HG02938 (cell line): ENCODE measurements around the gene CHD1.

Source experiments
- ATAC-seq: cut with Tn5 transposase; IDR thresholded peaks from one replicate; pipeline ENCODE4 v1.9.1; 2021; ENCODE audit warnings: mild to moderate bottlenecking, moderate library complexity; ENCODE audit not compliant: unreplicated experiment

The CHD1 gene

GRCh38 chr5:98936948-98937715 lies 8.3 kb upstream of the CHD1 start:
- ATAC-seq = no peak

GRCh38 chr5:98935206-98935605 lies 6.4 kb upstream of the CHD1 start:
- ATAC-seq = no peak

- no peak for ATAC-seq
These were observed 5.7 kb upstream of the CHD1 start for GRCh38 chr5:98934546-98934945.

GRCh38 chr5:98933445-98934072 lies 4.8 kb upstream of the CHD1 start:
- ATAC-seq = peak; percentile 28

- ATAC-seq = no peak
These were observed 2.4 kb upstream of the CHD1 start for GRCh38 chr5:98930972-98931762.

- no peak for ATAC-seq
These were observed 997 bp upstream of the CHD1 start for GRCh38 chr5:98929710-98930298.

- peak; percentile 19 for ATAC-seq
These were observed 576 bp downstream of the CHD1 start for GRCh38 chr5:98927989-98928872.

- ATAC-seq = no peak
These were observed 1.4 kb downstream of the CHD1 start for GRCh38 chr5:98927242-98927988.

- no peak for ATAC-seq
These were observed 4.8 kb downstream of the CHD1 start for GRCh38 chr5:98923966-98924365.

- ATAC-seq = no peak
These were observed 6.8 kb downstream of the CHD1 start for GRCh38 chr5:98921947-98922505.

GRCh38 chr5:98917433-98917832 lies 11.4 kb downstream of the CHD1 start:
- no peak for ATAC-seq

GRCh38 chr5:98916540-98916939 lies 12.3 kb downstream of the CHD1 start:
- ATAC-seq = no peak

GRCh38 chr5:98913911-98914310 lies 14.9 kb downstream of the CHD1 start:
- no peak for ATAC-seq

GRCh38 chr5:98911280-98912040 lies 17.3 kb downstream of the CHD1 start:
- ATAC-seq = no peak

- no peak for ATAC-seq
These were observed 19.4 kb downstream of the CHD1 start for GRCh38 chr5:98909363-98909762.

- no peak for ATAC-seq
These were observed 20.9 kb downstream of the CHD1 start for GRCh38 chr5:98907951-98908350.

GRCh38 chr5:98906756-98907355 lies 22.0 kb downstream of the CHD1 start:
- ATAC-seq = no peak
